Hippocampal formation (tissue), 2 donors: ENCODE results near the gene NXNL1.

ENCODE experiments used
- DNase-seq, 2 donors: peaks; one replicate each; lab custom pipeline; 2025; lab: John Stamatoyannopoulos, UW

The NXNL1 gene

GRCh38 chr19:17419621-17420474 lies 40.9 kb downstream of the NXNL1 start, which contains the start of gene MVB12A:
Gene MVB12A (plus strand): TSS chr19:17420047. CDS start chr19:17420136, 89 bp downstream.
- peak; percentile 96 to 97 for DNase-seq

- DNase-seq: no peak
Measured at GRCh38 chr19:17419154-17419620, 41.5 kb downstream of the NXNL1 start.

GRCh38 chr19:17418710-17419109 lies 42.0 kb downstream of the NXNL1 start:
- DNase-seq: no peak

- no peak for DNase-seq
Measured at GRCh38 chr19:17415121-17415520, 45.6 kb downstream of the NXNL1 start.

GRCh38 chr19:17414097-17414496 lies 46.6 kb downstream of the NXNL1 start:
- DNase-seq: no peak

- no peak for DNase-seq
Measured at GRCh38 chr19:17411801-17412200, 48.9 kb downstream of the NXNL1 start.

- no peak for DNase-seq
Measured at GRCh38 chr19:17409990-17410389, 50.7 kb downstream of the NXNL1 start.

- no peak for DNase-seq
Measured at GRCh38 chr19:17406887-17407196, 53.9 kb downstream of the NXNL1 start.

- DNase-seq: peak in 1 of 2 donors; percentile 19
Measured at GRCh38 chr19:17406046-17406886, 54.5 kb downstream of the NXNL1 start.
